Endodermal cell (in vitro differentiated cells): ENCODE results near the gene CSTF3. TPM values are rescaled to one million over a fixed set of nuclear protein-coding genes. Genes with fewer than 3 reads are reported as not detected.
"Not testable (repeated sequence)": the region's sequence is repeated elsewhere in the genome, so short reads cannot be mapped to it uniquely, and the experiment has no call there.

ENCODE experiments used
- DNase-seq: peaks from one replicate; pipeline ENCODE4 v3.0.0-alpha.2; 2017
- H3K27ac ChIP-seq: 2 replicates; pipeline ENCODE4 v1.5.1; 2013; ENCODE audit warnings: mild to moderate bottlenecking, low read depth, low read length, moderate library complexity
- H3K27me3 ChIP-seq: 2 replicates; pipeline ENCODE4 v1.6.1; 2013; ENCODE audit warnings: mild to moderate bottlenecking, low read length, moderate library complexity; ENCODE audit not compliant: insufficient read depth, control insufficient read depth, poor library complexity, severe bottlenecking
- H3K36me3 ChIP-seq: 2 replicates; pipeline ENCODE4 v1.7.0; 2013; ENCODE audit warnings: mild to moderate bottlenecking, low read length, moderate library complexity; ENCODE audit not compliant: control insufficient read depth, insufficient read depth
- H3K4me1 ChIP-seq: one replicate; pipeline ENCODE4 v1.7.0; 2013; ENCODE audit warnings: low read length; ENCODE audit not compliant: control insufficient read depth, insufficient read depth
- H3K4me3 ChIP-seq: 2 replicates; pipeline ENCODE4 v1.5.1; 2013; ENCODE audit warnings: mild to moderate bottlenecking, low read length, moderate library complexity
- H3K9ac ChIP-seq: 2 replicates; pipeline ENCODE4 v1.6.1; 2013; ENCODE audit warnings: mild to moderate bottlenecking, low read length, moderate library complexity; ENCODE audit not compliant: poor library complexity, severe bottlenecking; ENCODE audit errors: extremely low read depth
- H3K9me3 ChIP-seq: 2 replicates; pipeline ENCODE4 v1.6.1; 2013; ENCODE audit warnings: mild to moderate bottlenecking, low read length, moderate library complexity; ENCODE audit not compliant: control insufficient read depth
- H3K27ac Mint-ChIP-seq: 2 replicates; pipeline ENCODE4 v1.8.0; 2020; ENCODE audit warnings: mixed read lengths
- H3K27me3 Mint-ChIP-seq: 2 replicates; pipeline ENCODE4 v1.8.0; 2021; ENCODE audit warnings: mild to moderate bottlenecking, mixed read lengths; ENCODE audit not compliant: insufficient read depth
- H3K36me3 Mint-ChIP-seq: 2 replicates; pipeline ENCODE4 v1.8.0; 2020; ENCODE audit warnings: low read depth, mixed read lengths
- H3K4me1 Mint-ChIP-seq: 2 replicates; pipeline ENCODE4 v1.8.0; 2020; ENCODE audit warnings: mixed read lengths
- H3K4me3 Mint-ChIP-seq: 2 replicates; pipeline ENCODE4 v1.8.0; 2020; ENCODE audit warnings: mild to moderate bottlenecking, moderate library complexity, mixed read lengths
- H3K9me3 Mint-ChIP-seq: 2 replicates; pipeline ENCODE4 v1.8.0; 2020; ENCODE audit warnings: mild to moderate bottlenecking, mixed read lengths
- CTCF ChIP-seq: fragments of 200-600 bp; sonication (generic); conservative IDR thresholded peaks from 2 replicates; pipeline ENCODE4 v1.5.0; 2021; ENCODE audit warnings: antibody characterized with exemption, mild to moderate bottlenecking
- WGBS, 2 experiments: methylation state at CpG; one replicate each; pipeline versions ENCODE4 v1.1.5 to v1.1.7; 2013; ENCODE audit warnings: missing lambda C conversion rate in 2 of 2, mixed read lengths in 1 of 2; ENCODE audit not compliant: insufficient coverage in 1 of 2, insufficient read length in 1 of 2; 5-methylcytosine and 5-hydroxymethylcytosine counted together
- total RNA-seq, 2 donors: library from RNA; stranded (reverse); fragmentation: NEBNext Ultra II Directional in 1 of 2; extraction: Animal tissue kit (Norgen Biotek cat#: 25700) in 1 of 2; gene quantifications; 2 replicates in 1 of 2; 3 replicates in 1 of 2; pipeline ENCODE4 v1.2.1, GENCODE V29; 2021

The CSTF3 gene
- total RNA-seq, 2 donors from 2014 or later: 59.3 to 72.1 TPM

- Mint-ChIP-seq H3K4me1 (peaks cover 41% of the 10 kb centered on the region), H3K27ac (no peak overlapping the region), H3K9me3 (peaks cover 5% of the 10 kb centered on the region), H3K4me3 (no peak overlapping the region), H3K36me3 (peaks cover 51% of the 10 kb centered on the region), H3K27me3 (no peaks in the 10 kb centered on the region)
- TF ChIP-seq CTCF: no peak
- Histone ChIP-seq H3K36me3 (peaks cover 41% of the 10 kb centered on the region), H3K27me3 (no peaks in the 10 kb centered on the region), H3K4me3 (no peak overlapping the region), H3K9me3 (peaks cover 9% of the 10 kb centered on the region), H3K4me1 (peaks cover under 1% of the 10 kb centered on the region), H3K9ac (no peak overlapping the region), H3K27ac (no peak overlapping the region)
- no peak for DNase-seq
- 100% methylated on average over 2 of the region's 2 CpGs; no CpG with 5 or more reads in 1 of the 2 experiments for WGBS, 2 experiments
These were observed 109.0 kb downstream of the CSTF3 start for GRCh38 chr11:33052231-33052630.

DNA sequence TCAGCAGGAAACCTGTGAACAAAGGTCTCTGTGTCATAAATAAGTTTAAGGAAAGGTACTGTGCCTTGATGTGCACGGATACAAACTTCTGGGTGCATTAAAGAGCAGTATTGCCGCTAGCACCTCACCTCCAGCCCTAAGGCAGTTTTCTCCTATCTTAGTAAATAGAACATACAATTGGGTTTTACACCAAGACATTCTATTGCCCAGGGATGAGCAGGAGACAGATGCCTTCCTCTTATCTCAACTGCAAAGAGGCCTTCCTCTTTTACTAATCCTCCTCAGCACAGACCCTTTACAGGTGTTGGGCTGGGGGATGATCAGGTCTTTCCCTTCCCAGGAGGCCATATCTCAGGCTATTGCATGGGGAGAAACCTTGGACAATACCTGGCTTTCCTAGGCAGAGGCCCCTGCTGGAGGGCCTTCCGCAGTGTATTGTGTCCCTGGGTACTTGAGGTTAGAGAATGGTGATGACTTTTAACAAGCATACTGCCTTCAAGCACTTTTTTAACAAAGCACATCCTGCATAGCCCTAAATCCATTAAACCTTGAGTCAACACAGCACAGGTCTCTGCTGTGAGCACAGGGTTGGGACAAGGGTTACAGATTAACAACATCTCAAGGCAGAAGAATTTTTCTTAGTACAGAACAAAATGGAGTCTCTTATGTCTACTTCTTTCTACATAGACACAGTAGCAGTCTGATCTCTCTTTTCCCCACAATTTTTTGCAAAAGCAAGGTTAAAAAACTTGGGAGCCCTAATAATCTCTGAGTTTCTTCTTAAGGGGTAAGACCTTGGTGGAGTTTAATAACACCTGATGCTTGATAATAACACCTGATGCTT is 111.5 kb downstream of the CSTF3 start:
- 29% methylated on average over 3 of the region's 3 CpGs; no CpG with 5 or more reads in 1 of the 2 experiments for WGBS, 2 experiments
- peak; percentile 45 for TF ChIP-seq CTCF
- H3K27ac ChIP-seq: not testable (repeated sequence)

GRCh38 chr11:33048701-33049100 is 112.6 kb downstream of the CSTF3 start:
- H3K27me3 ChIP-seq, H3K4me1 ChIP-seq, H3K4me3 ChIP-seq, H3K9ac ChIP-seq, DNase-seq, H3K27ac ChIP-seq, H3K4me3 Mint-ChIP-seq, H3K27ac Mint-ChIP-seq, H3K27me3 Mint-ChIP-seq: not testable (repeated sequence)
- Mint-ChIP-seq H3K9me3 (peaks cover 31% of the 10 kb centered on the region), H3K36me3 (peaks cover 67% of the 10 kb centered on the region), H3K4me1 (peaks cover 32% of the 10 kb centered on the region)
- H3K36me3 ChIP-seq: peaks cover 63% of the 10 kb centered on the region
- 90 to 100% methylated on average over 2 to 6 of the region's 6 CpGs for WGBS, 2 experiments
- H3K9me3 ChIP-seq: peaks cover 42% of the 10 kb centered on the region

More for the DNA sequence above, 111.5 kb downstream of the CSTF3 start:
- not testable (repeated sequence) for H3K4me3 ChIP-seq, H3K9ac ChIP-seq, H3K27me3 ChIP-seq, H3K4me1 ChIP-seq, H3K27me3 Mint-ChIP-seq
- Mint-ChIP-seq H3K27ac (peak overlapping the region; percentile 90), H3K9me3 (peaks cover 22% of the 10 kb centered on the region), H3K36me3 (peaks cover 64% of the 10 kb centered on the region), H3K4me1 (peaks cover 34% of the 10 kb centered on the region), H3K4me3 (peak overlapping the region; percentile 35)
- Histone ChIP-seq H3K36me3 (peaks cover 57% of the 10 kb centered on the region), H3K9me3 (peaks cover 31% of the 10 kb centered on the region)
- DNase-seq: peak; percentile 84
